K562 (cell line): ENCODE results near the gene SLC17A9. TPM values are rescaled to one million over a fixed set of nuclear protein-coding genes. Genes with fewer than 3 reads are reported as not detected.

Experiments
- ATAC-seq: fragments of 200-7000 bp; cut with Tn5 transposase; 3 replicates; pipeline ENCODE4 v1.9.1; 2020; ENCODE audit warnings: moderate library complexity
- BruUV-seq: library from RNA; stranded (reverse); fragments of 400-500 nt; replicated peaks from 2 replicates; lab custom pipeline; 2021; lab: Mats Ljungman, UMichigan
- CTCF ChIA-PET: fragments of 300-600 bp; formaldehyde crosslinking; extraction: SDS; loops from one replicate; lab custom pipeline; 2021; ENCODE audit warnings: low intra/inter-chr PET ratio; lab: Yijun Ruan, JAX
- POLR2A ChIA-PET: fragments of 300-600, 350-650 bp; sonication (Branson Sonifier 250); formaldehyde crosslinking; extraction: SDS; loops from one replicate; lab custom pipeline; 2021; ENCODE audit warnings: antibody characterized with exemption, inconsistent platforms; lab: Yijun Ruan, JAX
- DNase-seq, 4 experiments: peaks; one replicate each; pipeline versions ENCODE4 v3.0.0 to v3.0.0-alpha.2; 2011 to 2018; ENCODE audit warnings: low spot score in 3 of 4, mixed read lengths in 3 of 4; ENCODE audit errors: extremely low read depth in 1 of 4
- FAIRE-seq: peaks from 2 replicates; lab custom pipeline; 2011; peaks lifted over from hg19 to GRCh38; lab: Jason Lieb, UNC
- H2AFZ ChIP-seq: 2 replicates; pipeline ENCODE4 v1.6.0; 2011; ENCODE audit warnings: low read depth, low read length, control low read depth, inconsistent platforms
- H3K27ac ChIP-seq: fragments of 200-600 bp; 3 replicates; pipeline ENCODE4 v1.8.0; 2011; ENCODE audit warnings: low read depth, mild to moderate bottlenecking, control low read depth, inconsistent platforms, low read length, moderate library complexity, mixed read lengths; ENCODE audit errors: extremely low read depth
- H3K27me3 ChIP-seq, 2 experiments: fragments of 300-600 bp in 1 of 2; 2 replicates in 1 of 2; 3 replicates in 1 of 2; pipeline versions ENCODE4 v1.6.0 to v1.8.0; 2011; ENCODE audit warnings: inconsistent platforms in 2 of 2, low read length in 2 of 2, mild to moderate bottlenecking in 1 of 2, mixed read lengths in 1 of 2, moderate library complexity in 1 of 2; ENCODE audit not compliant: control insufficient read depth in 2 of 2, insufficient read depth in 2 of 2
- H3K36me3 ChIP-seq: fragments of 300-600 bp; 3 replicates; pipeline ENCODE4 v1.8.0; 2011; ENCODE audit warnings: mild to moderate bottlenecking, low read length, inconsistent platforms; ENCODE audit not compliant: control insufficient read depth, insufficient read depth
- H3K4me1 ChIP-seq, 2 experiments: fragments of 200-600 bp in 1 of 2; replicated peaks in 1 of 2; 2 replicates in 1 of 2; 3 replicates in 1 of 2; pipeline versions ENCODE4 v1.5.1 to v1.8.0; 2011; ENCODE audit warnings: inconsistent platforms in 2 of 2, low read length in 2 of 2, mild to moderate bottlenecking in 1 of 2, mixed read lengths in 1 of 2, moderate library complexity in 1 of 2; ENCODE audit not compliant: control insufficient read depth in 2 of 2, insufficient read depth in 2 of 2
- H3K4me2 ChIP-seq: 2 replicates; pipeline ENCODE4 v1.6.1; 2011; ENCODE audit warnings: low read length, control low read depth, inconsistent platforms, mixed read lengths; ENCODE audit not compliant: insufficient read depth
- H3K4me3 ChIP-seq: fragments of 200-600 bp; sonication (generic), shearing (Covaris generic); 2 replicates; pipeline ENCODE4 v1.5.1; 2016; ENCODE audit warnings: control low read depth, inconsistent platforms
- H3K79me2 ChIP-seq: fragments of 200-600 bp; 3 replicates; pipeline ENCODE4 v1.8.0; 2011; ENCODE audit warnings: low read length, inconsistent platforms; ENCODE audit not compliant: control insufficient read depth, insufficient read depth
- H3K9ac ChIP-seq, 2 experiments: 2 replicates each; pipeline versions ENCODE4 v1.6.0 to v1.6.1; 2011; ENCODE audit warnings: low read depth in 2 of 2, low read length in 2 of 2, control low read depth in 1 of 2, inconsistent platforms in 1 of 2, mild to moderate bottlenecking in 1 of 2, mixed read lengths in 1 of 2; ENCODE audit not compliant: insufficient read depth in 1 of 2
- H3K9me1 ChIP-seq: one replicate; pipeline ENCODE4 v1.6.0; 2011; ENCODE audit warnings: inconsistent platforms, mild to moderate bottlenecking, low read length, moderate library complexity; ENCODE audit not compliant: control insufficient read depth, insufficient read depth
- H3K9me3 ChIP-seq: replicated peaks from 2 replicates; pipeline ENCODE4 v1.5.1; 2011; ENCODE audit warnings: low read depth, low read length, inconsistent platforms; ENCODE audit not compliant: control insufficient read depth, insufficient read depth
- H4K20me1 ChIP-seq: replicated peaks from 2 replicates; pipeline ENCODE4 v1.6.1; 2011; ENCODE audit warnings: low read length, inconsistent platforms, mixed read lengths; ENCODE audit not compliant: control insufficient read depth, insufficient read depth
- MAZ ChIP-seq, 2 experiments: fragments of 450-650 bp in 1 of 2; sonication (generic) in 1 of 2; formaldehyde crosslinking; IDR thresholded peaks in 1 of 2; conservative IDR thresholded peaks in 1 of 2; 2 replicates each; pipeline versions ENCODE4 v1.4.0 to v1.5.0; 2020; ENCODE audit warnings: mild to moderate bottlenecking in 1 of 2, missing genetic modification reagents in 1 of 2
- NCOA1 ChIP-seq: fragments of 450-650 bp; IDR thresholded peaks from 2 replicates; pipeline ENCODE4 v1.6.1; 2016; ENCODE audit warnings: low read depth
- NR3C1 ChIP-seq: sonication (generic); formaldehyde crosslinking; IDR thresholded peaks from 2 replicates; pipeline ENCODE4 v1.8.1; 2022; ENCODE audit warnings: missing genetic modification reagents
- POLR2G ChIP-seq: fragments of 200-400 bp; formaldehyde crosslinking; IDR thresholded peaks from 2 replicates; pipeline ENCODE4 v1.6.1; 2017; ENCODE audit warnings: low read depth, mild to moderate bottlenecking, antibody characterized with exemption, low read length, moderate library complexity
- ZNF551 ChIP-seq: fragments of 250-450 bp; sonication (Bioruptor Pico); IDR thresholded peaks from 2 replicates; pipeline ENCODE4 v1.5.0; 2021; ENCODE audit warnings: mild to moderate bottlenecking, moderate library complexity
- ZNF668 ChIP-seq: fragments of 250-450 bp; sonication (Bioruptor Pico); IDR thresholded peaks from 2 replicates; pipeline ENCODE4 v1.8.0; 2022; ENCODE audit warnings: mild to moderate bottlenecking, inconsistent platforms
- WGBS: fragments of 100-300 bp; shearing (Covaris generic); methylation state at CpG from one replicate; pipeline ENCODE4 v1.1.6; 2016; ENCODE audit warnings: low coverage, mixed read lengths; ENCODE audit not compliant: insufficient coverage; ENCODE audit errors: missing lambda C conversion rate; 5-methylcytosine and 5-hydroxymethylcytosine counted together
- in situ Hi-C: fragments of 300-500 bp; cut with MboI; formaldehyde crosslinking; loops from 4 replicates; pipeline ENCODE4 v1.15.0; 2018; ENCODE audit warnings: inconsistent platforms, mixed read lengths
- intact Hi-C: fragments of 100-400 bp; cut with micrococcal nuclease; formaldehyde crosslinking; loops from 2 replicates; pipeline ENCODE4 v1.14.2; 2022
- polyA plus RNA-seq, 8 experiments: library from polyadenylated mRNA; depleted of rRNA in 4 of 8; stranded (reverse) in 5 of 8; unstranded in 3 of 8; fragments of >200 nt; fragmentation: Nextera tagmentation in 2 of 8; fragmentation: Illumina TruSeq in 1 of 8; extraction: Ambion mirVana in 2 of 8; extraction: Trizol in 1 of 8; gene quantifications; 2 replicates each; pipeline versions ENCODE4 v1.2.1 to v1.2.3, GENCODE V29; 2011 to 2014; ENCODE audit warnings: inconsistent platforms in 1 of 8, missing spikeins in 1 of 8
- total RNA-seq, 7 experiments: library from RNA; depleted of rRNA in 6 of 7; stranded (reverse); fragments of >200 nt in 6 of 7; fragmentation: Illumina TruSeq in 2 of 7; extraction: Trizol in 2 of 7; gene quantifications; 2 replicates each; pipeline versions ENCODE4 v1.2.1 to v1.2.3, GENCODE V29; 2011 to 2021; ENCODE audit warnings: low replicate concordance in 1 of 7

SLC17A9 gene
- total and polyA plus RNA-seq, 9 of the 15 experiments (the other 6 are each of a cell fraction or from before 2014, with no cell fraction given) = 0.04 to 0.31 TPM; not detected in 7

- H3K27ac ChIP-seq = no peak overlapping the region
- DNase-seq (no peak), ATAC-seq (no peak), FAIRE-seq (no peak)
- POLR2A ChIA-PET = interaction anchor here (1.0 to 1.4 kb wide), 3 partner anchors 8 to 14 kb away, joined by 3 to 4 read pairs (median 3); no protein-coding TSS in a partner anchor
- peaks cover 2 to 4% of the 10 kb centered on the region in 2 experiments; a peak in 3 of 5 replicates for H3K4me1 ChIP-seq
- peaks cover 2% of the 10 kb centered on the region; the same call in 1 of the 2 replicates for H4K20me1 ChIP-seq
- BruUV-seq = no TSS peak
- H3K4me3 ChIP-seq = no peak overlapping the region
- no peak overlapping the region for H3K4me2 ChIP-seq
- H3K9ac ChIP-seq = no peak overlapping the region
- intact Hi-C loops = no loop called here
- H3K9me3 ChIP-seq = peaks cover 7% of the 10 kb centered on the region
- TF ChIP-seq NR3C1 (no peak), NCOA1 (no peak), POLR2G (no peak), MAZ (CRISPR knock-in tag; conservative IDR thresholded peaks at IDR 0.05 in 1 of 2, IDR thresholded peaks at IDR 0.05 in 1 of 2) (no peak), ZNF551 (no peak), ZNF668 (CRISPR knock-in tag) (no peak)
- no peaks in the 10 kb centered on the region for H3K9me1 ChIP-seq
- H2AFZ ChIP-seq = no peak overlapping the region
- 97% methylated on average over 8 of the region's 10 CpGs for WGBS
- in situ Hi-C loops = no loop called here
- H3K36me3 ChIP-seq = peaks cover 85% of the 10 kb centered on the region
- H3K79me2 ChIP-seq = peaks cover 24% of the 10 kb centered on the region
- H3K27me3 ChIP-seq = no peaks in the 10 kb centered on the region
- CTCF ChIA-PET = no interaction called here
Measured at GRCh38 chr20:62944746-62945145, 7.8 kb upstream of the SLC17A9 start.
